Esophagus mucosa (tissue), 1 donor: ENCODE results near the gene CCDC146. TPM values are rescaled to one million over a fixed set of nuclear protein-coding genes. Genes with fewer than 3 reads are reported as not detected.
"Not testable (repeated sequence)": the region's sequence is repeated elsewhere in the genome, so short reads cannot be mapped to it uniquely, and the experiment has no call there.

Experiments
- ATAC-seq: fragments of 200-7000 bp; cut with Tn5 transposase; one replicate; pipeline ENCODE4 v1.9.1; 2020
- total RNA-seq: library from RNA; stranded (reverse); gene quantifications from one replicate; pipeline ENCODE4 v1.2.4, GENCODE V29; 2023
- donor health status: DM: yes; HTN: yes; CAD: no.

CCDC146 gene
- total RNA-seq, 1 donor from 2014 or later: 6.7 TPM

- ATAC-seq: peak; percentile 81
These were observed 124.9 kb downstream of the CCDC146 start for GRCh38 chr7:77247206-77247850.

- no peak for ATAC-seq
These were observed 125.7 kb downstream of the CCDC146 start for GRCh38 chr7:77248154-77248553.

- no peak for ATAC-seq
These were observed 130.1 kb downstream of the CCDC146 start for GRCh38 chr7:77252506-77252905.

- ATAC-seq: no peak
These were observed 130.7 kb downstream of the CCDC146 start for GRCh38 chr7:77253151-77253550.

- no peak for ATAC-seq
These were observed 132.0 kb downstream of the CCDC146 start for GRCh38 chr7:77254429-77254828.

GRCh38 chr7:77254915-77255314 is 132.5 kb downstream of the CCDC146 start:
- ATAC-seq: no peak

- ATAC-seq: no peak
These were observed 135.6 kb downstream of the CCDC146 start for GRCh38 chr7:77258014-77258413.

GRCh38 chr7:77258593-77258992 is 136.2 kb downstream of the CCDC146 start:
- ATAC-seq: no peak

GRCh38 chr7:77262316-77262715 is 139.9 kb downstream of the CCDC146 start:
- ATAC-seq: no peak

- ATAC-seq: no peak
These were observed 143.3 kb downstream of the CCDC146 start for GRCh38 chr7:77265666-77266065.

GRCh38 chr7:77266291-77266794 is 143.9 kb downstream of the CCDC146 start:
- ATAC-seq: no peak

GRCh38 chr7:77269360-77270093 is 147.1 kb downstream of the CCDC146 start:
- ATAC-seq: no peak

- ATAC-seq: no peak
These were observed 147.7 kb downstream of the CCDC146 start for GRCh38 chr7:77270094-77270480.

- no peak for ATAC-seq
These were observed 149.4 kb downstream of the CCDC146 start for GRCh38 chr7:77271766-77272165.

- ATAC-seq: not testable (repeated sequence)
These were observed 153.2 kb downstream of the CCDC146 start for GRCh38 chr7:77275663-77276062.

GRCh38 chr7:77276120-77276519 is 153.7 kb downstream of the CCDC146 start:
- no peak for ATAC-seq

GRCh38 chr7:77281780-77282478 is 159.5 kb downstream of the CCDC146 start:
- no peak for ATAC-seq

GRCh38 chr7:77282897-77283296 is 160.5 kb downstream of the CCDC146 start:
- ATAC-seq: no peak

GRCh38 chr7:77284005-77284404 is 161.6 kb downstream of the CCDC146 start:
- no peak for ATAC-seq

- no peak for ATAC-seq
These were observed 162.2 kb downstream of the CCDC146 start for GRCh38 chr7:77284616-77285015.

GRCh38 chr7:77288676-77289320 is 166.4 kb downstream of the CCDC146 start:
- no peak for ATAC-seq

- ATAC-seq: no peak
These were observed 167.0 kb downstream of the CCDC146 start for GRCh38 chr7:77289387-77289786.

GRCh38 chr7:77290425-77290824 is 168.0 kb downstream of the CCDC146 start:
- no peak for ATAC-seq
